ENCODE results near the gene SERPINF2.

SERPINF2 gene

DNA sequence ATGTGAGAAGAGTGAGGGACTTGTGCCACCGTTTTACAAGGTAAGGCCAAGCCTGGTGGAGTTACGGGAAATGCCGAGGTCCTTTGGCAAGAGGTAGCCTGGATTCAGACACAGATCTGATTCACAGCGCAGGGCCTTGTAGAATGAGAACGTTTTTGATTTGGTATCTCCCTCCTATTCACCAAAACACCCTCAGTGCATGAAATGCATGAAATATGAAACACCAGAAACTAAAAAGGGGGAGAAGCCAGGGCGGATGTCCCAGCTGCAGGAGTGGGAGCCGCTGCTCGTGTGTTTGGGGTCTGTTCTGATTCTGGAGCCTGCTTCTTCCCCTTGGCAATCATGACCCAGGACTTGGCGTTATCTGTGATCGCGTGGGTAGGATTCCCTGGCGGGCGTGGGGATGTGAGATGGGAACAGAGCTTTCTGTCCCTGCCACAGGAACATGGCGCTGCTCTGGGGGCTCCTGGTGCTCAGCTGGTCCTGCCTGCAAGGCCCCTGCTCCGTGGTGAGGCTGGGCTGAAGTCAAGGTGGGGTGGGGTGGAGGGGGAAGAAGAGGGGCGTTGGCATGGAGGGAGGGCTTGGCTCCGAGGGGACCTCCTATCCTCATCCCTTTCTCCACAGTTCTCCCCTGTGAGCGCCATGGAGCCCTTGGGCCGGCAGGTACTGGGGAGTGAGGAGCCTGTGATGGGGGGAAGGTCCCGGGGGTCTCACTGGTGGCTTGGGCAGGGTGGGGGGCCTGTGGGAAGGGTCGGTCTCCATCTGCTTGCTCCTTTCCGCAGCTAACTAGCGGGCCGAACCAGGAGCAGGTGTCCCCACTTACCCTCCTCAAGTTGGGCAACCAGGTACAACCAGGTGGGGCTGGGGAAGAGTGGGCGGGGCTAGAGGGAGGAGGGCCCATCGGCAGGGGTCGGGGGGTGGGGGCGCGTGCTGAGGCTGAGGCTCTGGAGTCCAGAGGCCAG is 2.2 kb downstream of the SERPINF2 start:
- H3K4me2 ChIP-seq, result no peak overlapping the region
- no peaks in the 10 kb centered on the region for H3K27me3 ChIP-seq
- no peaks in the 10 kb centered on the region for H4K20me1 ChIP-seq
- H3K9me3 ChIP-seq, result no peaks in the 10 kb centered on the region
- H3K9ac ChIP-seq, result no peak overlapping the region
- no peak overlapping the region for H3K4me3 ChIP-seq
- TF ChIP-seq Cebpa-rat (IDR thresholded peaks at IDR 0.05), result no peak
- peaks cover 4% of the 10 kb centered on the region; the same call in 1 of the 2 replicates for H3K4me1 ChIP-seq
- no peak overlapping the region for H3K27ac ChIP-seq
- no peaks in the 10 kb centered on the region for H3K36me3 ChIP-seq

GRCh38 chr17:1745513-1746020 is 2.9 kb downstream of the SERPINF2 start:
- Histone ChIP-seq H4K20me1 (no peaks in the 10 kb centered on the region), H3K4me1 (peaks cover 4% of the 10 kb centered on the region; the same call in 1 of the 2 replicates), H3K9me3 (no peaks in the 10 kb centered on the region), H3K36me3 (no peaks in the 10 kb centered on the region), H3K4me3 (no peak overlapping the region), H3K4me2 (no peak overlapping the region), H3K27me3 (no peaks in the 10 kb centered on the region), H3K9ac (no peak overlapping the region), H3K27ac (no peak overlapping the region)
- no peak for TF ChIP-seq Cebpa-rat (IDR thresholded peaks at IDR 0.05)

DNA sequence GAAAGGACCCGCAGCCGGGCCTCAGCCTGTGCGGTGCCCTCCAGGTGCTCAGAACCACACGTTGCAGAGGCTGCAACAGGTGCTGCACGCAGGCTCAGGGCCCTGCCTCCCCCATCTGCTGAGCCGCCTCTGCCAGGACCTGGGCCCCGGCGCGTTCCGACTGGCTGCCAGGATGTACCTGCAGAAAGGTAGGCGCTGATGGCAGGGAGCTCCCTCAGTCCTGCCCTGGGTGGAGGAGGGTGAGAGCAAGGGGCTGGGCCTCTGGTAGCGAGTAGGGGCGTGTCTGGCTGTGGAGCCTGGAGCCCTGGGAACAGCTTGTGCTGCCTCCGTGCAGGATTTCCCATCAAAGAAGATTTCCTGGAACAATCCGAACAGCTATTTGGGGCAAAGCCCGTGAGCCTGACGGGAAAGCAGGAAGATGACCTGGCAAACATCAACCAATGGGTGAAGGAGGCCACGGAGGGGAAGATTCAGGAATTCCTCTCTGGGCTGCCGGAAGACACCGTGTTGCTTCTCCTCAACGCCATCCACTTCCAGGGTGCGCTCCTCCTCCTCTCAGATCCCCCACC is 4.4 kb downstream of the SERPINF2 start:
- Histone ChIP-seq H3K27me3 (no peaks in the 10 kb centered on the region), H3K9me3 (no peaks in the 10 kb centered on the region), H4K20me1 (no peaks in the 10 kb centered on the region), H3K4me3 (no peak overlapping the region), H3K4me2 (no peak overlapping the region), H3K9ac (no peak overlapping the region), H3K27ac (no peak overlapping the region), H3K4me1 (peaks cover 17% of the 10 kb centered on the region), H3K36me3 (no peaks in the 10 kb centered on the region)
- no peak for TF ChIP-seq Cebpa-rat (IDR thresholded peaks at IDR 0.05)

DNA sequence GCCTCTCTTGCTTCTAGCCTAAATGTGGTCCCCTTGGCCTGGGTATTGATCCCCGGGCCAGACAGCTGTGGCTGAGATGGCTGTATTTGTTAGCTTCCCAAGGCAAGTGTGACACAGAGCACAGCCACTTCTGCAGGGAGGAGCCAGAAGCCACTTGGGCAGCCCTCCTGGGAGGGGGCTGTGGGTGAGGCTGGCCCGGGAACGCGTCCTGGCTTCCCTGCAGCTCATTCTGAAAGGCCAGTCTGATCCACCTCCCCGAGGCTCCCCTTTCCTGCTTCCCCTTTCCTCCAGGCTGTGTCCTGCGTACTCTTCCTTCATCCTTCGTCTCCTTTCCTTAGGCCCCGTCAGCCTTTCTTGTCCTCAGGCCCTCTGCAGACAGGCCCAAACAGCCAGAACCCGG is 8.0 kb downstream of the SERPINF2 start:
- no peak overlapping the region for H3K4me2 ChIP-seq
- peaks cover 33% of the 10 kb centered on the region for H3K4me1 ChIP-seq
- no peak overlapping the region for H3K27ac ChIP-seq
- no peaks in the 10 kb centered on the region for H3K36me3 ChIP-seq
- no peak overlapping the region for H3K4me3 ChIP-seq
- TF ChIP-seq Cebpa-rat (IDR thresholded peaks at IDR 0.05), result no peak
- H3K9me3 ChIP-seq, result no peaks in the 10 kb centered on the region
- no peak overlapping the region for H3K9ac ChIP-seq
- no peaks in the 10 kb centered on the region for H3K27me3 ChIP-seq
- H4K20me1 ChIP-seq, result no peaks in the 10 kb centered on the region

DNA sequence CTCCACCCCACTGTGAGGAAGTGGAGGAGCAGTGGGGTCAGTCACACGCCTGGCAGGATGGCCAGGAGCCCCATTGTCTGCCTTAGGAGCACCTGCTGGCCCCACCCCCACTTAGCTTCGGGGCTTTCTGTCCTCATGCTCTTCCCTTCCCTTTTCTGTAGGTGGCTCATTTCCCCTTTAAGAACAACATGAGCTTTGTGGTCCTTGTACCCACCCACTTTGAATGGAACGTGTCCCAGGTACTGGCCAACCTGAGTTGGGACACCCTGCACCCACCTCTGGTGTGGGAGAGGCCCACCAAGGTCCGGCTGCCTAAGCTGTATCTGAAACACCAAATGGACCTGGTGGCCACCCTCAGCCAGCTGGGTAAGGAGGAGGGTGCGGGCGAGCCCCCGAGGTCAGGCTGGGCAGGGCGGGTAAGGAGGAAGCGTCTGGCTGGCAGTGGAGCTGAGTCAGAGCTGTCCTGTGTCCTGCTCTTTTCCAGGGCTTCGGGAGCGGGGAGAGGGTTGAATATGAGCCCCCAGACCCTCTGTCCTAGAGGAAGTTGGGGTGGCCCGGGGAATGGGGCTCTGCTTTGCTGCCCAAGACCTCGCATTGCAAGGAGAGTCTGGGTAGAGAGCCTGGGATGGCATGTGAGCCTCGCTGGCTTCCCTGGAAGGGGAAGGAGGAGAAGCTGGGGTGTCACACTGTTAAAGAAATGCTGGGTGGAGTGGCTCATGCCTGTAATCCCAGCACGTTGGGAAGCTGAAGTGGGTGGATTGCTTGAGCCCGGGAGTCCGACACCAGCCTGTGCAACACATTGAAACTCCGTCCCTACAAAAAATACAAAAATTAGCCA is 10.0 kb downstream of the SERPINF2 start:
- H3K4me1 ChIP-seq, result peaks cover 42% of the 10 kb centered on the region
- no peak overlapping the region for H3K9ac ChIP-seq

GRCh38 chr17:1753767-1754429 is 11.2 kb downstream of the SERPINF2 start:
- Histone ChIP-seq H3K4me2 (no peak overlapping the region), H3K27me3 (0 out of 2 replicates have a peak, but pooled peaks cover 3% of the 10 kb centered on the region), H3K4me1 (peaks cover 42% of the 10 kb centered on the region), H3K36me3 (no peaks in the 10 kb centered on the region), H4K20me1 (no peaks in the 10 kb centered on the region), H3K9me3 (no peaks in the 10 kb centered on the region), H3K27ac (no peak overlapping the region), H3K4me3 (no peak overlapping the region), H3K9ac (no peak overlapping the region)
- TF ChIP-seq Cebpa-rat (IDR thresholded peaks at IDR 0.05), result no peak

More for the DNA sequence above, 10.0 kb downstream of the SERPINF2 start:
- no peak for TF ChIP-seq Cebpa-rat (IDR thresholded peaks at IDR 0.05)
- Histone ChIP-seq H4K20me1 (no peaks in the 10 kb centered on the region), H3K36me3 (no peaks in the 10 kb centered on the region), H3K4me3 (no peak overlapping the region), H3K4me2 (peak overlapping the region; percentile 37), H3K9me3 (no peaks in the 10 kb centered on the region), H3K27me3 (no peaks in the 10 kb centered on the region), H3K27ac (peak overlapping the region; percentile 3)

DNA sequence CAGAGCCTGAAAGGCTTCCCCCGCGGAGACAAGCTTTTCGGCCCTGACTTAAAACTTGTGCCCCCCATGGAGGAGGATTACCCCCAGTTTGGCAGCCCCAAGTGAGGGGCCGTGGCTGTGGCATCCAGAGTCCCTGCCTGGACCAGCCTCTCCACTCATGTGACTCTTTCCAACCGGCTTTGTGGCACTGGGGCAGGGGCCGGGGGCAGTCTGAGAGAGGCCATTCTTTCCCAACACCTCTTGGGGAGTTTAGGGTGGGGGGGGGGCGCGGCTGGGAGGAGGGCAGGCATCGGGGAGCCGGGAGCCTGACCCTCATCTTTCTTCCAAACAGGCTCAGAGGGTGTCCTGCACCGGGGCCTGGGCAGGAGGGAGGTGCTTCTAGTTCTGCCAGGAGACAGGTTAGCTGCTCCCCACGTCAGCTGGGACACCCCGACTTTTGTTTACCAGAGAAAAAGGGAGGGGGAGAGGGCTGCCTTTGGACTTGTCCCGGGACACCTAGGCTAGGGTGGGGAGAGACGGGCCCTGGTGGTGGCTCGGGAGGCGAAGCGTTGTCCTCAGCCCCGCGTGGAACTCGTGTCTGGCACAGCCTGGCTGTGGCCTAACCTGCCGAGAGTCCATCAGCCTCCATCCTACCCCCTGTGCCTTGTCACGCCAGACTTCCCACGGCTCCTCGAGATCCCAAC is 11.9 kb downstream of the SERPINF2 start:
- Histone ChIP-seq H3K4me1 (peaks cover 42% of the 10 kb centered on the region), H3K27ac (peak overlapping the region; percentile 71; the same call in 1 of the 2 replicates), H3K4me2 (peak overlapping the region; percentile 78), H3K27me3 (0 out of 2 replicates have a peak, but pooled peaks cover 3% of the 10 kb centered on the region), H3K36me3 (no peaks in the 10 kb centered on the region), H3K9ac (peak overlapping the region; percentile 64; the same call in 1 of the 2 replicates), H3K9me3 (no peaks in the 10 kb centered on the region), H4K20me1 (no peaks in the 10 kb centered on the region), H3K4me3 (no peak overlapping the region)
- TF ChIP-seq Cebpa-rat (IDR thresholded peaks at IDR 0.05), result no peak

DNA sequence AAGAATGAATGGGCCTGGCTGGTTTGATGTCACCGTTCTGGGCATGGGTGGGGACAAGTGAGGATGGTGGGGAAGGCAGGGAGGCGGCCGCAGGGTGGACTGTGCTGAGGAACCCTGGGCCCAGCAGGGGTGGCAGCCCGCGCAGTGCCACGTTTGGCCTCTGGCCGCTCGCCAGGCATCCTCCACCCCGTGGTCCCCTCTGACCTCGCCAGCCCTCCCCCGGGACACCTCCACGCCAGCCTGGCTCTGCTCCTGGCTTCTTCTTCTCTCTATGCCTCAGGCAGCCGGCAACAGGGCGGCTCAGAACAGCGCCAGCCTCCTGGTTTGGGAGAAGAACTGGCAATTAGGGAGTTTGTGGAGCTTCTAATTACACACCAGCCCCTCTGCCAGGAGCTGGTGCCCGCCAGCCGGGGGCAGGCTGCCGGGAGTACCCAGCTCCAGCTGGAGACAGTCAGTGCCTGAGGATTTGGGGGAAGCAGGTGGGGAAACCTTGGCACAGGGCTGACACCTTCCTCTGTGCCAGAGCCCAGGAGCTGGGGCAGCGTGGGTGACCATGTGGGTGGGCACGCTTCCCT is 12.7 kb downstream of the SERPINF2 start:
- Histone ChIP-seq H3K27ac (peak overlapping the region; percentile 71), H3K4me3 (no peak overlapping the region), H3K4me2 (peak overlapping the region; percentile 78)

More for the DNA sequence above, 12.7 kb downstream of the SERPINF2 start:
- peaks cover 42% of the 10 kb centered on the region for H3K4me1 ChIP-seq
- peak overlapping the region; percentile 64 for H3K9ac ChIP-seq
- TF ChIP-seq Cebpa-rat (IDR thresholded peaks at IDR 0.05), result no peak
- H3K36me3 ChIP-seq, result no peaks in the 10 kb centered on the region
- H3K27me3 ChIP-seq, result 0 out of 2 replicates have a peak, but pooled peaks cover 3% of the 10 kb centered on the region
- H3K9me3 ChIP-seq, result no peaks in the 10 kb centered on the region
- H4K20me1 ChIP-seq, result no peaks in the 10 kb centered on the region

All from BLaER1 (cell line).